ENCODE data around the gene ACTR3C.
"Not testable (repeated sequence)": the region's sequence is repeated elsewhere in the genome, so short reads cannot be mapped to it uniquely, and the experiment has no call there.

ACTR3C gene

DNA sequence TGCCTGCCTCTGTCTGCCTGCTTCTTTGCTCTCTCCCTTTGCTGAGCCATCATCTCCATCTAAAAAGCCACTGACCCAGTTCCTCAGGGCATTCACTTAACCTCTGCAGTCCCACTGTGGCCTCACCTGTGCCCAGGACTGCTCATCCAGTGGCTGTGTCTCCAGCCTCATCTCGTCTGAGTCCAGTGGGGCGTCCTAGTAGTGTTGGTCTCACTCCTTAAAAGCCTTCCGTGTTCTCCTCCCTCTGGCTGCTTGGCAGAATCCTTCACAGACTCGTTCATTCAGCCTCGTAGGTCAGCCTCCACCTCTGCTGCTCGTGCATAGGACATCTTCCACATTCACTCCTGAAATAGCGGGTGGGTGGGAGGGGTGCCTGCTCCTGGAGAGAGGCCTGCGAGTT lies 10.8 kb upstream of the ACTR3C start:
- DNase-seq, result no peak

DNA sequence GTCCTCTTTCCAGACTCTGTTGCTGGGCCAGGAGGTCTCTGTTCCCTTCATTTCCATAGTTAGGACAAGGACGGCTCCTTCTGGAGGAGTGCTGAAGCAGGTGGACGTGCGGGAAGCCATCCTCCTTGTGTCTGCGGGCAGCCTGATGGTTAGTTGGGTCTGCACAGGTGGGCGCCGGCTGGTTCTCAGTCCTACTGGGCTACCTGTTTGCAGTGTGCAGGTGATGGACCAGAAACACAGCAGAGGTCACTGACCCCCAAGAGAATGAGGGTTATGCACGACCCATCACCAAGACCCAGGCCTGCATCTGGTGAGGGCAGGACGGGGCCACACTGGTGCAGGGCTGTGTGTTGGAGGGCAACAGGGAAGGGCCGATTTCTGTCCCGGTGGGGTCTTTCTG lies 10.3 kb upstream of the ACTR3C start:
- no peak for DNase-seq

DNA sequence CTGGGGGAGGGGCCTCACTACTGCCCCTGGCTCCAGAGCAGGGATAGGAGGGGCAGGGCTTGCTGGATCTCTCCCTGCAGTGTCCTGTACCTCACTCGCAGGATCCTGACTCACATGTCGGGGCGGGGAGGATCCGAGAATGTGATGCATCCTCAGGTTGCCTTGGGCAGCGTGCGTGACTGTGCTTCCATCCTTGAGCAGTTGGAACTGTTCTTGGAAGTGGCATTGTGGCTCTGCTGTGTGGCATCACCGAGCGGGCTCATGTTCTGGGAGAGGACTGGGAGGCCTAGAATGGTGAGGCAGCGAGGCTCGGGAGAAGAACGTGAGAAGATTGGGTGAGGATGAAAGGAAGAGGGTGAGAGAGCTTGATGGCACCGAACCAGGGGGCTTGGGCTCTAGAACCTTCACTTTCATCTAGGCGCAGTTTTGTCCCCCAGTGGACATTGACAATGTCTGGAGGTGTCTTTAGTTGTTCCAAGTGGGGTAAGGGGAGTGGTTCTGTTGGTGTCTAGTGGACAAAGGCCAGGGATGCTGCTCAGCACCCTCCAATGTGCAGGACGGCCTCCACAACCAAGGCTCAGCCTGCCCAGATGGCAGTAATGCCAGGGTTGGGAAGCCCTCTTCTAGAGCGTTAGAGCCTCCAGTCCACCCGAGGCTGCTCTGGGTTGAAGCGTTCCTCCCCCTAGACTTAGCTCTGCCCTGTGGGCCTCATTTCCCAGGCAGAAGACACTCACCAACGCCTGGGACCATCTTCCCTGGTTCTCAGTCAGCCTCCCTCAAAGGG lies 9.7 kb upstream of the ACTR3C start:
- DNase-seq, result no peak

DNA sequence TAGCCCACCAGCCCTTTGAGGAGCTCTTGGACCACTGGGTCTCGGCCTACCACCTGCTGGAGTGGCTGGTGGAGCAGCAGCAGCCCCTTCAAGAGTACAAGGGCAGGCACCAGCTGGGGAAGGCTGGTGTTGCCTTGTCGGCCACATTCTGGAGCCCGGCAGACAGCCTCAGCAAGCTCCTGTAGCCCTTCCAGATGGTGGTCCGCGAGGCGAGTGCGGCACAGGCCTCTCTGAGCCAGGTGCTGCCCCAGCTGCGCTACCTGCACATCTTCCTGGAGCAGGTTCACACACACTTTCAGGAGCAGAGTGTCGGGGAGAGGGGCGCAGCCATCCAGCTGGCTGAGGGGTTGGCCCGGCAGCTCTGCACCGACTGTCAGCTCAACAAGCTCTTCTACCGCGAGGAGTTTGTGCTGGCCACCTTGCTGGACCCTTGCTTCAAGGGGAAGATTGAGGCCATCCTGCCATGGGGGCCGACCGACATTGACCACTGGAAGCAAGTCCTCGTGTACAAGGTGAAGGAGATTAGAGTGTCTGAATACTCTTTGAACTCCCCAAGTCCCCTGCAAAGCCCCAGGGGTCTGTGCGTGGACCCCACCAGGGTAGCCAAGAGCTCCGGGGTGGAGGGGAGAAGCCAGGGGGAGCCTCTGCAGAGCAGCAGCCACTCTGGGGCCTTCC lies 7.0 kb upstream of the ACTR3C start:
- DNase-seq, result no peak

DNA sequence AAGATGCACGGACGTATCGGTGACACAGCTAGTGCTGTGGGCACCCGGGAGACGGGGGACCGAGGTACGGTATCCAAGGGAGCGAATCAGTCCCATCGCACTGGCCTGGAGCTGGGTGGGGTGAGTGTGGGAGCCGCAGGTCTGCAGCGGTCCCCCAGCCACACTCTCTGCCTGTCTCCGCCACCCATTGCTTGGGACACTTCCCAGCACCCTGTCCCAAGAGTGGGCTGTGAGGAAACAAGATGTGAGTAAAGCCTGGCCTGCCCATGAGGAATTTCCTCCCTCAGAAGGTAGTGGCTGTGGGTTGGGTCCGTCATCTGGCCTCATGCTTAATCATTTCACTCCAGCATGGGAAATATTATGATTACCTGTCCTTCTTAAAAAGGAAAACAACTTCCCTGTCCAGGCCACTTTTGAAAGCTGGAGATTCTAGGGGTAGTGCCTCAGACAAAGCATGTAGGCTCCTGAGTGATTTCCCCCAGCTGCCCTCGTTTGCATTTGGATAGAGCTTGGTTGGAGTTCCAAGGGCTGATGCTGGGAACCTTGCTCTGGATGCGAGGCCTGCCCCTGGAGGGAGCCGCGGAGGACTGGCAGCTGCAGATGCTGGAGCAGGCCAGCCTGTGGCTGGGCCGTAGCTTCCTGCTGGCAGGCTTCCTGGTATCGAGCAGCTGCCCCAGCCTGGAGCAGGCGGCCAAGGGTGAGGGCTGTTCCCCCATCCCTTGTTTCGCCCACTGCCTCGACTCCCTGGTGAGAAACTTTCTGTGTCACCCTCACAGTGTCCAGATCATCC lies 6.2 kb upstream of the ACTR3C start:
- no peak for DNase-seq

DNA sequence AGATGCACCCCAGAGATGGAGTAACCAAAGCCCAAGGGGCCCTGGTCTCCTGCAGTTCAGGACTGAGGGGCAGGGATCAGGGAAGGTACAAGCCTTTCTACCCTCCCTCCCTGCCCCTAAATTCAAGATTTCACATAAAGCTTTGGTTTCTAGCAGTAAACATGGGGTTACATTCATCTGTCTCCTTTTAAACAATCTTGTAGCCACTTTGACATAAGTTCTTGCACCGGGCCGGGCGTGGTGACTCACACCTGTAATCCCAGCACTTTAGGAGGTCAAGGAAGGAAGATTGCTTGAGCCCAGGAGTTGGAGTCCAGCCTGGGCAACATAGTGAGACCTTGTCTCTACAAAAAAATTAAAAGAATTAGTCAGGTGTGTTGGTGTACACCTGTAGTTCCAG lies 4.0 kb upstream of the ACTR3C start:
- DNase-seq, result no peak

DNA sequence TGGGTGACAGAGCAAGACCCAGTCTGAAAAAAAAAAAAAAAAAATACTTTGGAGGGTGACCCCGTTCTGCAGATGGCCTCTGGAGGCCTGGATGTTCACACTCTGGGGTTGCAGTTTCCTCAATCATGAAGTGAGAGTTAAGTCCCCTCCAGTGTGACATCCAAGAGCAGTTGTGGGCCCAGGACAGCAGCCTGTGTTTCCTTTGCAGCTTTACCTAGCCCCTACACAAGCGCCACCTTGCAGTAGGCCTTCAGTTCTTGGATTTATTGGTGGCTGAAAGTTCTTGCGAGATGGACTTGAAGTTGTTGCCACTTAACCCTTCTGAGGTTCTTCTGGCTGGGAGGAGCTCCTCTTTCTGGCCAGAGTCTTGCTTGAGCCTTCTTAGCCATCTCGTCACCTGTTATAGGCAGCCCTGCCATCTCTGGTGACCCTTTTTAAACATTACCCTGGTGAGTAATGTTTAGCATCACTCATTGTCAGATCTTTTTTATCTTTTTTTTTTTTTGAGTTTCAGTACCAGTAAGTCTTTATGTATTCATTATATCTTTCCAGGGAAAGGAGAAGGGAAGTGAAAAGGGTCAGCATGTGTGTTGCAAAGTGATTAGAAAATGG lies 3.4 kb upstream of the ACTR3C start:
- no peak for DNase-seq

DNA sequence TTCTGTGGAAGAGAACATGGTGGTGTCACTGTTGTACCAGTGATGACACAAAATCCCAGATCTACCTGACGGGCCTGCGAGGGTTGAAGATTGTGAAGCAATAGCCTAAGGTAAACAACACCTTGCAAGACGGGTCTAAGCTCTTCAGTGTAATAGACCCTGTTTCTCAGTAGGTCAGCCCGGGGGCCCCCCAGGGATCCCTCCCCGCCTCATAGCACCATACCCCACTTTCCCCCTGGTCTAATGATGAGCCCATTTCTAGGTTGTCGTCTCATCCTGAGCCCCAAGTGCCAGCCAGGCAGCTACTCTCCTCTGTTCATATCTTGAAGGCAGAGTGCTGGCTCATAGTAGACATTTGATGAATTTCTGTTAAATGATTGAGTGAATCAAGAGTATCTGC lies 2.6 kb upstream of the ACTR3C start:
- no peak for DNase-seq

DNA sequence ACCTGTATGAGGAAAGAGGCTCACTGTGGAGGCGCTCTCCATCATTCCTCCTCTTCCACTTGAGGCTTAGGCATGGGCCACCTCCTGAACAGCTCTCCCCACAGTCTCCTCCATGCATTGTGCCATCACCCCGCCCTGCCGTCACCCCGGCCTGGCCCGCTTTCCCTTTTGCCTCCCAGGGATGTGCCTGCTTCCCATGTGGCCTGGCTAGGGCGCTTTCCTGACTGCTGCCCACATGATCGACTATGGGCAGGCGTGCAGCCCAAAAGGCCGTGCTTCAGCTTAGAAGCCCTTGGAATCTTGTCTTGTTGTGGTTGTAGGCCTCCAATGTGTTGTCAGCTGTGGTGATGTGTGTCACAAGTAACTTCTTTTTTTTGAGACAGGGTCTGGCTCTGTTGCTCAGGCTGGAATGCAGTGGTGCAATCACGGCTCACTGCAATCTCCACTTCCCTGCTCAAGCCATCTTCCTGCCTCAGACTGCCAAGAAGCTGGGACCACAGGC lies 1.8 kb upstream of the ACTR3C start:
- DNase-seq, result no peak

DNA sequence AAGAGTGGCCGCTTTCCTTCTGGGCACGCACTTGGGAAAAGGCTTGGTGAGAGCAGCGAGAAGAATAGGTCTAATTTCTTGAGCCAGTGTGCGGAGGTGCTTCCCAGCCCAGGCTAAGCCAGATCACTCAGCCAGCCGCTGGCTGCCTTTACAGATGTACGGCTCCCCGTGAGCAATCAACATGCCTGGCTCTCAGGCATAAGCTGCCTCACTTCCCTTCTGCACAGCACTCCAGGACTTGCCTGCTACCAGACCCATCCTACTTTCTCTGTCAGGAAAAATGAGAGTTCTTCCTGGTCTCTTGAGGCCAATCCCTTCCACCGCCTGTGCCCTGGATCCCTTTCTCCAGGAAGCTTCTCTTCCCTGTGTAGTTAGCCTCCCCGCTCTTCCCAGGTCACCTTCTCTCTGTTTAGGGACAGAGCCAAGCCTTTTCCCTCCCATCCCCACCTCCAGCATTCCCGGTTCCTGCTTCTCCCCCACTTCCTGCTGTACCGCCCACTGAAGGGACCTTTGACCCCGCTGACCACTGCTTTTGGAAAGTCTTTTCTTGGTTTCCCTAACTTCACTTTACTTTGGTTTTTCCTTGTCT lies 1.1 kb upstream of the ACTR3C start:
- no peak for DNase-seq

DNA sequence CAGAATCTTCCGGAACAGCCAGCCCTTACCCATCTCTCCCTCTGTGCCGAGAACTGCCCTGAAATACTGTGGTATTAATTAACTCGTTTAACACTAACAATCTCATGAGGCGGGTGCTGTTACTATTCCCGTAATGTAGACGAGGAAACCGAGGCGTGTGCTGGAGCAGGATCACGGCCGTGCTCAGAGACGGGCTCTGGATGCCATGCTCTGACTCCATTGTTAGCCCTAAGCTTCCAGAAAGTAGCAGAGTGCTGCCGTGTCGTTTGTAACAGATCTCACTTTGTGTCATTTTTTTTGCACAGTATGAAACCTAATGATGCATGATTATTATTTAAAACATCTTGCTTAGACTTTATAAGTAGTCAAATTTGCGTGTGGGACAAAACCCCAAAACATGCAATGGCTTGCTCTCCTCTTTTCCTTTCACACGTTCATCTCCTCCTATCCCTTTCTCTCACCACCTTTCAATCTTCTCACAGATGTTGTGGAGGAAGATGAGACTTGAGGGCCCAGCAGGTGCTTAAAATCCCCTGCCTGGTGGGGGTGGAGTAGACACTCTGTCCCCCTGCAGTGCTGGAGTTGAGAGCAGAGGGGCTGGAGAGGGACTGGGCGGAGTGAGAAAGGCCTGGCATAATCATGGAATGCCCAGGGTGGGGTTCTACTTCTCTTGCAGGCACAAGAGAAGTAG lies 482 bp upstream of the ACTR3C start:
- DNase-seq, result peak; percentile 31

DNA sequence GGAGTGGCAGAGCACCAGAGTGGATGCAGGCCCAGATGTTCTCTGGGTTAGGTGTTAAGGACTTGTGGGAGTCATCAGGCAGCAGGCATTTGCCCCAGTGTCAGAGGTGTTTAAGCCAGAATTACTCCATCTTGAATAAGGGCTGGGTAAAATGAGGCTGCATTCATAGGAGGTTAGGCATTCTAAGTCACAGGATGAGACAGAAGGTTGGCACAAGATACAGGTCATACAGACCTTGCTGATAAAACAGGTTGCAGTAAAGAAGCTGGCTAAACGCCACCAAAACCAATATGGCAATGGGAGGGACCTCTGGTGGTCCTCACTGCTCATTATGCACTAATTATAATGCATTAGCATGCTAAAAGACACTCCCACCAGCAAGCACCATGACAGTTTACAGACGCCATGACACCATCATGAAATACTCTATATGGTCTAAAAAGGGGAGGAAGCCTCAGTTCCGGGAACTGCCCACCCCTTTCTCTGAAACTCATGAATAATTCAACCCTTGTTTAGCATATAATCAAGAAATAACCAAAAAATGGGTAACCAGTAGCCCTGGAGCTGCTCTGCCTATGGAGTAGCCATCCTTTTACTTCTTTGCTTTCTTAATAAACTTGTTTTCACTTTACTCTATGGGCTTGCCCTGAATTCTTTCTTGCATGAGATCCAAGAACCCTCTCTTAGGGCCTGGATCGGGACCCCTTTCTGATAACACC lies 1.1 kb downstream of the ACTR3C start:
- peak; percentile 69 for DNase-seq

DNA sequence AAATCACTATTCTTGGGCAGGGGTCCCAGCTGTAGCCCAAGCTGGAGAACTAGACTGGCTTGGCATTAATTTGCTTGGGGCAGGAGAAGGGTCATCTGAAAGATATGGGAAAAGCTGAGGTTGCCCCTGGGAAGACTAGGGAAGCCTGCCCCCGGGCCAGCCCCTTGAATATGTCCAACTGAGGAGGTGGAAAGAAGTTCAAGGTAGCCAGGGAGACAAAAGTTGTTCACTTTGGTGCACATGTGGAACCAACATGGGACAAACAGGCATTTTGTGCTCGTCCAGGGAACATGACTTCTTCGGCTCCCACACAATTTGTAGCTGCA lies 1.6 kb downstream of the ACTR3C start:
- no peak for DNase-seq

DNA sequence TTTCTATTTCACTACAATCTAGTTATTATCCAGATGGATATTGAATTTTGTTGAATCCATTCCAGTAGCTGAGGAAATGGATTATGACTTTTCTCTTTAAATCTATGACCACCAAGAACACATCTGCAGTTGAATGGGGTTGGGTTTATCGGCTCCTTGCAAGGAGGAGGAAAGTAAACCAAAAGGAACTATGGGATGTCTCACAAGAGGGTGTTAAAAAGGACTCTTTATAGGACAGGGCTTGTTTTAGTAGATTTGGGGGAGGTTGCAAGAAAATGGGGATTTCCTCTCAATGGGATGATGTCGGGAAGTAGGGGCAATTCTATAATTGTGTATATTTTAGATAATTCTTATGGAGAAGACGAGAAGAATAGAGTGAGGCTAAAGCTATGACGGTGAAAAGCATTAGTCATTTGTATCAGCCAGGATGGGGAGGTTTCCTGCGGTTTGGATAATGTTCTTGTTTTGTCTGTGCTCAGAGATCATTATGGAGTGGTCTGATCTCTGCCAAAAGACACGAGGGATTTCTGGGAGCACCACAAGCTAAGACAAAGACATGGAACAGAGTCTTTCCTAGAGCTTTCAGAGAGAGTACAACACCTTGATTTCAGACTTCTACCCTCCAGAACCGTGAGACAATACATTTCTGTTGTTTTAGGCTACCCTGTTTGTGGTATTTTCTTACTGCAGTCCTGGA lies 5.4 kb downstream of the ACTR3C start:
- DNase-seq, result no peak

DNA sequence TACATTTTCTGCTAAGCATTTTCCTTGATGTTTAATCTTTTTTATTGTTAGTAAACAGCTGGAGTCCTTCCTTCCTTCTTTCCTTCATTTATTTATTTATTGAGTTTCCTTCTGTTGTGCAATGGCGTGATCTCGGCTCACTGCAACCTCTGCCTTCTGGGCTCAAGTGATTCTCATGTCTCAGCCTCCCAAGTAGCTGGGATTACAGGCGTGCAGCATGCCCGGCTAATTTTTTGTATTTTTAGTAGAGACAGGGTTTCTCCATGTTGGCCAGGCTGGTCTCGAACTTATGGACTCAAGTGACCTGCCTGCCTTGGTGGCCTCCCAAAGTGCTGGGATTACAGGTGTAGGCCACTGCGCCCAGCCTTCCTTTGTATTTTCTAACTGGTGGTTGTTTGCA lies 6.4 kb downstream of the ACTR3C start:
- not testable (repeated sequence) for DNase-seq

DNA sequence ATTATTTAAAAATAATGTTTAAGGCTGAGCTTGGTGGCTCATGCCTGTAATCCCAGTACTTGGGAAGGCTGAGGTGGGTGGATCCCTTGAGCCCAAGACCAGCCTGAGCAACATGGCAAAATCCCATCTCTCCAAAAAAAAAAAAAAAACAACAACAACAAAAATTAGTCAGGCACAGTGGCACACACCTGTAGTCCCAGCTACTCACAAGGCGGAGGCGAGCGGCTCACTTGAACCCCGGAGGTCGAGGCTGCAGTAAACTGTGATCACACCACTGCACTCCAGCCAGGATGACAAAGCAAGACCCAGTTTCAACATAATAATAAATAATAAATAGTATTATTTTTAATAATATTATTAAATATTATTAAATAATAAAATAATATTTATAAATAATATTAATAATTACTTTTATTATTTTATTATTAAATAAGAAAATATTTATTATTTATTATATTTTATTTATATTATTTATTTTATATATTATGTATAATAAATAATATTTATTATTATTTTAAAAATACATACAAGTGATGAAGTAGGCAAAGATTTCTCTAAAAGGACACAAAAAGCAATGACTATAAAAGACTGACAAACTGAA lies 8.6 kb downstream of the ACTR3C start:
- DNase-seq, result no peak

DNA sequence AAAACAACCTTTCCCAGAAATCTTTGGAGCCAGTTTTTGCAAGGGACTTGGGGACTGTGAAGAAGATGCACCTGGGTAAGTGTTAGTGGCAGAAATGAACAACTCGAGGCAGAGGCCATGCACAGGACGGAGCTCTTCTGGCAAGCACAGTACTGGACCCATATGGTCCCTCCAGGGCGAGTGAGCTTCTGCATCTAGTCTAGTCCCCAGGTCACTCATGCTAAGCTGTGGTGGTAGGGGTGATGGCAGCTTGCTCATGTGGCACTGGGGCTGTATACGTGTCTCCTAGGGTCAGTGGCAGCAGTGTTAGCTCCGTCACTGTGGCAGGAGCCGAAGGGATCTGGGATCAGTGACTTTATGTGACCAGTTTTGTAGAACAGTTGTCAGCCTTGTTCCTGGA lies 9.5 kb downstream of the ACTR3C start:
- no peak for DNase-seq

DNA sequence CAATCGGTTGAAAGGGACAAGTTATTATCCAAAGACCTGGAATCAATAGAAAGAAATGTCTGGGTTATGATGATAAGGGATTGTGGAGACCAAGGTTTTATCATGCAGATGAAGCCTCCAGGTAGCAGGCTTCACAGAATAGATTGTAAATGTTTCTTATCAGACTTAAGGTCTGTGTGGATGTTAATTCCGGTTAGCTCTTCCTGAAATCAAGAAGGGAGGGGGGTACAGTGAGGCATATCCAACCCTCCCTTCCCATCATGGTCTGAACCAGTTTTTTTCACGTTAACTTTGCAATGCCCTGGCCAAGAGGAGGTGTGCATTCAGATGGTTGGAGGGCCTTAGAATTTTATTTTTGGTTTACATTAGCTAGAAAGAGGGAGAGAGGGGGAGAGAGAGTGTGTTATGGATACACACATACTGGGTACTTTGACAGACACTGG lies 10.0 kb downstream of the ACTR3C start:
- DNase-seq, result no peak

DNA sequence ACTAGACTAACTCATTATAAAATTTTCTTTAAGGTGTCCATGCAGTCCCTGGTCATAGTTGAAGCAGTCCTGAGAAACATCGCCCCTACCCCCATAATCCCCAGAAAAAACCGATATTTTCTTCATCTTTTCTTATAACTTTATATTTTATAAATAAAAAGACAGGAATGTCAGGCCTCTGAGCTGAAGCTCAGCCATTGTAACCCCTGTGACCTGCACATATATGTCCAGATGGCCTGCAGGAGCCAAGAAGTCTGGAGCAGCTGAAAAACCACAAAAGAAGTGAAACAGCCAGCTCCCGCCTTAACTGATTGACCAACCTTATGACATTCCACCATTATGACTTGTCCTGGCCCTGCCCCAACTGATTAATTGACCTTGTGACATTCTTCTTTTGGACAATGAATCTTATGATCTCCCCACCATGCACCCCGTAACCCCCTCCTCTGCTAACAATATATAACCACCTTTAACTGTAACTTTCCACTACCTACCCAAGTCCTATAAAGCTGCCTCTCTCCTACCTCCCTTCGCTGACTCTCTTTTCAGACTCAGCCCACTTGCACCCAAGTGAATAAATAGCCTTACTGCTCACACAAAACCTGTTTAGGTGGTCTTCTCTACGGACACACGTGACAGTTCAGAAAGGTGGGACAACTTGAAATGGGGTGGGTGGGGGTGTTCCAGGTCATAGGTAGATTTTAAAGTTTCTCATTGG lies 10.5 kb downstream of the ACTR3C start:
- DNase-seq, result not testable (repeated sequence)

DNA sequence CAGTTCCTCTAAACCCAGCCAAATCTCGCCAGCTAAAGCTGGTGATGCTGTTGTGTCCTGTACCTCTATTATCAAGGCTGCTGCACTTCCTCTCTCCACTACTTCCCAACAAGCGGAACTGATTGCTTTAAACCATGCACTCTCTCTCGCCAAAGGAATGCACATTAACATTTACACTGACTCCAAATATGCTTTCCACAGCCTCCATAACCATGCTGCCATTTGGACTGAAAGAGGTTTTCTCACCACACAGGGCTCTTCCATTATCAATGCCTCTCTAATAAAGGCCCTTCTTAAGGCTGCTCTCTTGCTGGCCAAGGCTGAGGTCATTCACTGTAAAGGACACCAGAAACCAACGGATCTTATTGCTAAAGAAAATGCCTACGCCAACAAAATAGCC lies 11.6 kb downstream of the ACTR3C start:
- DNase-seq, result no peak

Data from stimulated activated CD4-positive, alpha-beta T cell treated with anti-CD3 and anti-CD28 coated beads, Interleukin-4, amount 100 ng/mL, for 24 hours (primary cell).